Hepatocyte (in vitro differentiated cells): ENCODE results near the gene HHAT. TPM values are rescaled to one million over a fixed set of nuclear protein-coding genes. Genes with fewer than 3 reads are reported as not detected.
A peak's percentile ranks its signal among the peaks of the same experiment; 100 is the strongest.

ENCODE experiments used
- DNase-seq: peaks from one replicate; pipeline ENCODE4 v3.0.0-alpha.2; 2016; ENCODE audit warnings: low spot score
- H2AFZ ChIP-seq: fragments of 200-600 bp; sonication (generic); 2 replicates; pipeline ENCODE4 v1.6.0; 2016; ENCODE audit warnings: antibody characterized with exemption, mild to moderate bottlenecking
- H3K27ac ChIP-seq: fragments of 200-600 bp; sonication (generic); 2 replicates; pipeline ENCODE4 v1.5.1; 2016; ENCODE audit warnings: mild to moderate bottlenecking
- H3K27me3 ChIP-seq: fragments of 200-600 bp; sonication (generic); 2 replicates; pipeline ENCODE4 v1.6.1; 2016
- H3K36me3 ChIP-seq: fragments of 200-600 bp; sonication (generic); replicated peaks from 2 replicates; pipeline ENCODE4 v1.5.1; 2016; ENCODE audit warnings: low read depth; ENCODE audit not compliant: insufficient read depth
- H3K4me1 ChIP-seq: fragments of 200-600 bp; sonication (generic); 2 replicates; pipeline ENCODE4 v1.5.1; 2016; ENCODE audit warnings: mild to moderate bottlenecking, moderate library complexity; ENCODE audit not compliant: insufficient read depth
- H3K4me2 ChIP-seq: fragments of 200-600 bp; sonication (generic); 2 replicates; pipeline ENCODE4 v1.6.0; 2016
- H3K4me3 ChIP-seq: fragments of 200-600 bp; sonication (generic); 2 replicates; pipeline ENCODE4 v1.5.1; 2016; ENCODE audit warnings: mild to moderate bottlenecking
- H3K79me2 ChIP-seq: fragments of 200-600 bp; sonication (generic); 2 replicates; pipeline ENCODE4 v1.6.0; 2017; ENCODE audit warnings: mild to moderate bottlenecking
- H3K9me2 ChIP-seq: fragments of 200-600 bp; sonication (generic); replicated peaks from 2 replicates; pipeline ENCODE4 v1.6.0; 2017; ENCODE audit warnings: mild to moderate bottlenecking; ENCODE audit not compliant: insufficient read depth
- H3K9me3 ChIP-seq: fragments of 200-600 bp; sonication (generic); 2 replicates; pipeline ENCODE4 v1.5.1; 2016; ENCODE audit warnings: low read depth, mild to moderate bottlenecking
- H4K20me1 ChIP-seq: fragments of 200-600 bp; sonication (generic); 2 replicates; pipeline ENCODE4 v1.6.0; 2016; ENCODE audit warnings: mild to moderate bottlenecking; ENCODE audit not compliant: insufficient read depth, poor library complexity, severe bottlenecking
- EZH2 ChIP-seq: fragments of 200-600 bp; sonication (generic); IDR thresholded peaks from 2 replicates; pipeline ENCODE4 v1.6.1; 2016; ENCODE audit warnings: antibody characterized with exemption, mild to moderate bottlenecking, borderline replicate concordance
- EZH2phosphoT487 ChIP-seq: fragments of 200-600 bp; sonication (generic); IDR thresholded peaks from one replicate; pipeline ENCODE4 v1.6.1; 2018; ENCODE audit warnings: antibody characterized with exemption, mild to moderate bottlenecking, low read depth, moderate library complexity; ENCODE audit not compliant: unreplicated experiment, severe bottlenecking
- WGBS: methylation state at CpG from one replicate; pipeline ENCODE4 v1.1.6; 2016; ENCODE audit warnings: low lambda C conversion rate; ENCODE audit errors: missing lambda C conversion rate; 5-methylcytosine and 5-hydroxymethylcytosine counted together
- polyA plus RNA-seq: library from polyadenylated mRNA; unstranded; fragments of >200 nt; fragmentation: Nextera tagmentation; extraction: Ambion mirVana; gene quantifications from 2 replicates; pipeline ENCODE4 v1.2.1, GENCODE V29; 2016
- total RNA-seq: library from RNA; depleted of rRNA; stranded (reverse); fragments of >200 nt; gene quantifications from 2 replicates; pipeline ENCODE4 v1.2.3, GENCODE V29; 2014
- TF ChIP-seq, protein P1 (sequence below): fragments of 200-600 bp; sonication (generic); IDR thresholded peaks from 2 replicates; pipeline ENCODE4 v1.5.1; 2016; ENCODE audit warnings: antibody characterized with exemption, mild to moderate bottlenecking; ENCODE audit not compliant: poor library complexity

Gene HHAT
- total and polyA plus RNA-seq, 2 experiments from 2014 or later, result 5.3 to 6.3 TPM

DNA sequence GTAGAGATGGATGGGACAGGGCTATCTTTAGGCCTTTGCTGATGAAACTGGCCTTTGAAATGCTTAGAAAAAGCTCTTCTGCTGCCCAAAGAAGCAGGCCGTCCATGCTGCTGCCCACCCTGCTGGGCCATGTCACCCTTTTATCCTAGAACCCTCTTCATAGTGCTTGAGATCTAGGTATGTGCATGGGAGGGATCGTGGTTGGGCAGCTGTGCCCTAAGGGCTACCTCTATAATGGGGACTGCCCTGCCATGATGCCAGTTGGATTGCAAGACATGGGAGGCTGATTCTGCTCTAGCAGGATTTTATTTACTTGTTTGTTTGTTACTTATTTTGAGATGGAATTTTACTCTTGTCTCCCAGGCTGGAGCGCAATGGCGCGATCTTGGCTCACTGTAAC is 69.0 kb downstream of the HHAT start:
- Histone ChIP-seq H2AFZ (no peak overlapping the region), H4K20me1 (no peaks in the 10 kb centered on the region), H3K79me2 (no peaks in the 10 kb centered on the region), H3K4me3 (no peak overlapping the region), H3K27ac (no peak overlapping the region), H3K4me2 (no peak overlapping the region), H3K4me1 (no peaks in the 10 kb centered on the region), H3K27me3 (no peaks in the 10 kb centered on the region), H3K9me3 (no peaks in the 10 kb centered on the region), H3K36me3 (no peaks in the 10 kb centered on the region), H3K9me2 (no peaks in the 10 kb centered on the region)
- DNase-seq, result no peak
- TF ChIP-seq, protein P1, sequence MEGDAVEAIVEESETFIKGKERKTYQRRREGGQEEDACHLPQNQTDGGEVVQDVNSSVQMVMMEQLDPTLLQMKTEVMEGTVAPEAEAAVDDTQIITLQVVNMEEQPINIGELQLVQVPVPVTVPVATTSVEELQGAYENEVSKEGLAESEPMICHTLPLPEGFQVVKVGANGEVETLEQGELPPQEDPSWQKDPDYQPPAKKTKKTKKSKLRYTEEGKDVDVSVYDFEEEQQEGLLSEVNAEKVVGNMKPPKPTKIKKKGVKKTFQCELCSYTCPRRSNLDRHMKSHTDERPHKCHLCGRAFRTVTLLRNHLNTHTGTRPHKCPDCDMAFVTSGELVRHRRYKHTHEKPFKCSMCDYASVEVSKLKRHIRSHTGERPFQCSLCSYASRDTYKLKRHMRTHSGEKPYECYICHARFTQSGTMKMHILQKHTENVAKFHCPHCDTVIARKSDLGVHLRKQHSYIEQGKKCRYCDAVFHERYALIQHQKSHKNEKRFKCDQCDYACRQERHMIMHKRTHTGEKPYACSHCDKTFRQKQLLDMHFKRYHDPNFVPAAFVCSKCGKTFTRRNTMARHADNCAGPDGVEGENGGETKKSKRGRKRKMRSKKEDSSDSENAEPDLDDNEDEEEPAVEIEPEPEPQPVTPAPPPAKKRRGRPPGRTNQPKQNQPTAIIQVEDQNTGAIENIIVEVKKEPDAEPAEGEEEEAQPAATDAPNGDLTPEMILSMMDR, result no peak
- 95% methylated on average over 5 of the region's 5 CpGs for WGBS

DNA sequence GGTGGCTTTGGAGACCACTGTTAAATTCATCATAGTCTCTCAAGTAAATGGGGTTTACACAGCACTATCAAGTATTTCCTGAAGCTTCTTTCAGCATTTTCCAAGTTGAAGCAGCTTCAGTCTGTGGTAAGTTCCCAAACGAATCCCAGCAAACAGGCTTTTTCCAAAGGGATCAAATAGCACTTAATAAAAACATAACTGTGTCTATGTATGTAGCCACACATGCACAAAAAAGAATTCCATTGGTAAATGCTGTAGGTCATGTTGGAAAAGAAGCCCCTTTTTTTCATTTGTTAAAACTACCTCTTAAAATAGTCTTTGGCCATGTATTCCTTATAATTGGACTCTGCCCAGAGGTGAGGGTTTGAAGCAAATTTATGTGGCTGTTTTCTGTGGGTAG is 69.8 kb downstream of the HHAT start:
- WGBS, result 25% methylated on average over 1 of the region's 1 CpG
- no peak overlapping the region for H3K27ac ChIP-seq
- H4K20me1 ChIP-seq, result no peaks in the 10 kb centered on the region
- H3K4me1 ChIP-seq, result no peaks in the 10 kb centered on the region
- H2AFZ ChIP-seq, result no peak overlapping the region
- no peak for TF ChIP-seq EZH2phosphoT487
- TF ChIP-seq, protein P1, result no peak
- no peak for TF ChIP-seq EZH2
- H3K79me2 ChIP-seq, result no peaks in the 10 kb centered on the region
- H3K9me2 ChIP-seq, result no peaks in the 10 kb centered on the region
- H3K9me3 ChIP-seq, result no peaks in the 10 kb centered on the region
- no peak for DNase-seq
- no peaks in the 10 kb centered on the region for H3K27me3 ChIP-seq
- no peaks in the 10 kb centered on the region for H3K36me3 ChIP-seq
- no peak overlapping the region for H3K4me3 ChIP-seq
- no peak overlapping the region for H3K4me2 ChIP-seq

DNA sequence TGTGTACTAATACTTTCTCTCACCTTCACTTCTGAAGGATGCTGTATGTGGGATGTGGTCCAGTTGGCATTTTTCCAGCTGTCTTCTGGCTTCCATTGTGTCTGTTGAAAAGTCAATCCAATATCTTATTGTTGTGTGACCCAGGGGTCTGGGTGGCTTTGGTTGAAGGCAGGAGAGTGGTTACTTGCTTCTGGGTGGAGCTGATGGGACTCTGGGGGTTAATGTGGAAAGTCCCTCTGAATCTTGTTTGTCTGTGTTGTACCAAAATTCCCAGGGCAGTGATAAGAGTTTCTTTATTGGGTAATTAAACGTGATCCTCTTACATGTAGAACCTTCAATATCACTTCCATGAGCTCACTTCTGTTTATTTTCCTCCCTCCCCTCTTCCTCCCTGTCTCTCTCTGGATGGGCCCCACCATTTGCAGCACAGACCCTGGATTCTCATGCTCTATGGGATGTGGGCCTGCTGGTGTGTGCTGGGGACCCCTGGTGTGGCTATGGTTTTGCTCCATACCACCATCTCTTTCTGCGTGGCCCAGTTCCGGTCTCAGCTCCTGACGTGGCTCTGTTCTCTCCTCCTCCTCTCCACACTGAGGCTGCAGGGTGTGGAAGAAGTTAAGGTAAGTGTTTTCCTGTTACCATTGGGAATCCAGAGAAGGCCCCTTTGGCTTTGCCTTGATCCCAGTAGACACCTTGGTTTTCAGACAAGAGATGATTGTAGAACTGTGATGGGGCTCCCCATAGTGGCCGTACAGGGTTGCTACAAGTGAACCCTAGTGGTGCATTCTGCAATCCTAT is 71.5 kb downstream of the HHAT start:
- H3K27ac ChIP-seq, result no peak overlapping the region
- H3K36me3 ChIP-seq, result no peaks in the 10 kb centered on the region
- no peaks in the 10 kb centered on the region for H3K79me2 ChIP-seq
- H3K4me3 ChIP-seq, result no peak overlapping the region
- H3K9me2 ChIP-seq, result no peaks in the 10 kb centered on the region
- H3K4me1 ChIP-seq, result no peaks in the 10 kb centered on the region
- 59% methylated on average over 5 of the region's 5 CpGs for WGBS
- H3K4me2 ChIP-seq, result no peak overlapping the region
- H4K20me1 ChIP-seq, result no peaks in the 10 kb centered on the region
- H3K27me3 ChIP-seq, result no peaks in the 10 kb centered on the region
- H3K9me3 ChIP-seq, result no peaks in the 10 kb centered on the region
- TF ChIP-seq, protein P1, result peak; percentile 77
- no peak for TF ChIP-seq EZH2
- TF ChIP-seq EZH2phosphoT487, result no peak
- H2AFZ ChIP-seq, result no peak overlapping the region
- DNase-seq, result peak; percentile 79
